NCI-H1694 treated with DMSO at 0.1 percent for 48 hours (cell line): ENCODE measurements around the gene SARM1.

Experiments
- DNase-seq: peaks from one replicate; lab custom pipeline; 2025; lab: John Stamatoyannopoulos, UW

The SARM1 gene

DNA sequence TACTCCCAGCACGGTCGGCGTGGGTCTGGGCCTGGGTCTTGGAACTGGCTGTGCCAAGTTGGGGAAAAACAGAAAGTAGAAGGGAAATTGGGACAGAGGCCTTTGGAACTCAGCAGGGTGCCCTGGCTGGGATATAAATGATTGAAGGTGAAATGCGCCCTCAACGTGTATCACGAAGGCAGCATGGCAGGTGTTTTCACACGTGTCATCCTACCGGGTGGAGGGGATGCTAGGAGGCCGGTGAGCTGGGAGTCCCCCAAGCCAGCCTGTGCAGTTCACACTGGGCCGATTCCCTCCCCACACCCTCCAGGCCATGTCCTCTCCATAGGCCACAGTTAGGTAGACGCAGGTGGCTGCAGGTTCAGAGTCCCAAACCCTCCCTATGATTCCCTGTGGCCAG, 30.0 kb upstream of the SARM1 start:
- no peak for DNase-seq

DNA sequence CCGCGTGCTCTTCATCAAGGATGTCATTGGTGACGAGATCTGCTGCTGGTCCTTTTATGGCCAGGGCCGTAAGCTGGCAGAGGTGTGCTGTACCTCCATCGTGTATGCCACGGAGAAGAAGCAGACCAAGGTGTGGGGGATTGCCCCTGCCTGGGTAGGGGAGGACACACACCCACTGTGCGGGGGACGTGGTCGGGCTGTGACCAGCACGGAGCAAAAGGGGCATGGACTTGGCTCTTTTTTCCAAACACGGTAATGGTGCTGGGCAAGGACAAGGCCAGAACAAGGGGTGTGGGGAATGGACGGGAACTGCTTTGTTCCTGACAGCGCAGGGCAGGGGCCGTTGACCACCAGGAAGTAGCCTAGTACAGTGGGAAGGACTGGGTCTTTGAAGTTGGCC, 29.2 kb upstream of the SARM1 start:
- DNase-seq, result no peak

DNA sequence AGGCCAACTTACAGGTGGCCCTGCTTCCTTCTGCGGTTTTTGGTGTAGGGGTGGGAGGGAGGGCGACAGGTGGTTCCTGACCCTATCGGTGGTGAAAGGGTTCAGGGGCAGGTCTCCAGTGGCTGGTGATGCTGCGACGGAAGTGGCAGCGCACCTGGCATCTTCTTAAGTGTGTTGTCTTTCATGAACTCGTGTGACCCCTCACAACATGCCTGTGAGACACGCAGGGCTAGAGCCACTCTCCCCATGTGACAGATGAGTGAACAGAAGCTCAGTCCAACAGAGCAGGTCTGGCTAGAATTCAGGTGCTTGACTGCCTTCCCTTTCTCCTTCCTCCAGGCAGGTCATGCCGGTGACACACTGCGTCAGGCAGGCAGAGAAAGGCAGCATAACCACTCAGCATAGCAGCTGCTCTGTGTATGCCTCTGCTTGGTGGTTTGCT, 28.0 kb upstream of the SARM1 start:
- DNase-seq, result no peak

DNA sequence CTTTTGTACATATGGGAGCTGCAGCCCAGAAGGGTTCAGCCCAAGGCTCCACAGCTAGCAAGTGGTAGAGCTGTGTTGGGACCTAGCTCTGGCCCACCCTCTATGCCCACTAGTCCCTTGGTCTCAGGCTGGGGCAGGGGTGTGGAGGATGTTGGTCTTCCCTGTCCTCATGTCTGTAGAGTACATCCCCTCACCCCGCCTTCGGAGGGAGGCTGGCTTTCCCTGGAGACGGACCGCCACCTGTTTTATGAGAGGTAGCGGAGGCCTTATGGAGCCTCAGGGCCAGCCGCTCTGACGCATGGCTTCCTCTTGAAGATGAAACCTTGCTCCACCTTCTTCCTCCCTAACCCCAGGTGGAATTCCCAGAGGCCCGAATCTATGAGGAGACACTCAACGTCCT, 27.5 kb upstream of the SARM1 start:
- no peak for DNase-seq

DNA sequence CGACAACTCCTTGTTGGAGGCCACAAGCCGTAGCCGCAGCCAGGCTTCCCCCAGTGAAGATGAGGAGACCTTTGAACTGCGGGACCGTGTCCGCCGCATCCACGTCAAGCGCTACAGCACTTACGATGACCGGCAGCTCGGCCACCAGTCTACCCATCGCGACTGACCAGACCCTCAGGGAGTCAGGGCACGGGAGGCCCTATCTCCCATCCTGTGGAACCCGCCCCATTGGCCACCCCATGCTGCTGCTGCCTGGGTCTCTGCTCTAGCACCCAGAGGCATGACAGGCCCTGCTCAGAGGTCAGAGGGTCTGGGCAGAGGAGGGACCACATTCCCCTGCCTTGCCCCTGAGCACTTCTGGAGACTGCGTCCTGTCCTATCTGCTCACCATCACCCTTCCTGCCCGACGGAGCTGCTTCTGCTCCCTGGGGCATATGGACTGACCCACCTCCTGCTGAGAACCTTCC, 27.0 kb upstream of the SARM1 start:
- no peak for DNase-seq

DNA sequence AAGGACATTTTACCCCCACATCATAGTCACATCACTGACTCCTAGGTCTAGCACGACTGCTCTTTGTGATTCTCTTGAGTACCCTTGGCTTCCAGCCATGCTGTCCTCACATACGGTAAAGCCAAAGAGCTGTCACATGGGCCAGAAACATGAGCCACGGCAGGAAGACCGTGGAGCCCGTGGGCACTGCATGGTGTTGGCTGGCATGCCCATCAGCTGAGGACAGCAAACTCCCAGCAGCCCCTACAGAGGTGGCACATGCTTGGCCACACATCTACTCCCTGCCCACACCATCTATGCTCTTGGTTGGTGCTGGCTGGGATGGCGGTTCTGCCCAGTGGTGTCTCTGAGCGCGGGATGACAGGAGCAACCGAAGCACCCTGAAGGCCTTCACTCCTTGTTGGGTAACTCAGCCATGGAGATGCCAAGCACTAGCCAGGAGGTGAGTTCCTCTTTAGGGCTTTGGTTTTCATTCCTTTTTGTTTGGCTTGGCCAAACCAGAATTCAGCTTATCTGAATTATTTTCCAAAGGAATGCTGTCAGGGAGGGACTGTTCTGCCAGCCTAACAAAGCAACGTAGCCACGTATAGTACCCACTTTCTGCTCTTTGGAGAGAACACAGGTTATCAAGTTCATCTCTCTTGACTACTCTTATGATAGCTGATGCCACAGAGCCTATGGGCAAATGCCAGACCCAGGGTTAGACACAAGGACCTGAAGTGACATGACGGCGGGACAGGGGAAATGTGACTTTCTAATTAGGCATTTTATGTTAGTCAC, 25.9 kb upstream of the SARM1 start:
- no peak for DNase-seq

DNA sequence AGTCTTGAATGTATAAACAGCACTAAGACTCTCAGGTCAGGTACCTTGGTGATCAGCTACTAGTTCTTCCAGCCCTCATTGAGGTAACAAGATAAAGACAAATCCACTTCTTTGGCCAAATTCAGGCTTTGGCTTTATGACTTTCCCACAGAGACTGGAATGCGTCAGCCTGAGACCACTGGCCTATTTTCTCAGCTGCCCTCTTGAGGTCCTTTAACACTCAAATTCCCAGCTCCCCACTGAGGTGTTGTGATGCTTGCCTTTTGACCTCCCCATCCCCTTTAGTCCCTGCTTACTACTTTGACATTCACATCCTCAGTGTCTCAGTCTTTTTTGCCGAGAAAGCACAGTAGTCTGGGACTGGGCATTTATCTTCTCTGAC, 25.3 kb upstream of the SARM1 start:
- no peak for DNase-seq

DNA sequence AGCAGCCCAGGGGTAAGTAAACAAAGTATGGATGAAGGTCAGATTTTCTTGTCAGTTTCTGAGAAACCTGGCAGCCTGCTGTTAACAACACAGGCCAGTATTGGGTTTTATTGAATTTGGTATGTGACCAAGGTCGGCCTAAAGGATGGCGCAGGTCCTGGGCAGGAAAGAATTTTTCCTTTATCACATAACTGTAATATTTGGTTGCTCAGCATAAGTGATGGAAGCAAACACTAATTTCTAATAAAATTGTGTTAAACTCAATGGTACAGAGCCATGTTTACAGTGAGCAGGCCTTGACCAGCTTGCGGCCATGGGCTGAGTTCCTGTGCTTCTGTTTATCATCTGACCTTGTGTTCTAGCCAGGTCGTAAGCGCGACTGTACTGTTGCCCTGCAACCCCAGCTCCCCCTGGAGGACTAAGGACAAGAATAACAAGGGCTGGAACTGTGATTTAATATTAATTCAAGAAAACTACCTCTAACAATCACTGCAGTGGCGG, 24.7 kb upstream of the SARM1 start:
- DNase-seq, result no peak

DNA sequence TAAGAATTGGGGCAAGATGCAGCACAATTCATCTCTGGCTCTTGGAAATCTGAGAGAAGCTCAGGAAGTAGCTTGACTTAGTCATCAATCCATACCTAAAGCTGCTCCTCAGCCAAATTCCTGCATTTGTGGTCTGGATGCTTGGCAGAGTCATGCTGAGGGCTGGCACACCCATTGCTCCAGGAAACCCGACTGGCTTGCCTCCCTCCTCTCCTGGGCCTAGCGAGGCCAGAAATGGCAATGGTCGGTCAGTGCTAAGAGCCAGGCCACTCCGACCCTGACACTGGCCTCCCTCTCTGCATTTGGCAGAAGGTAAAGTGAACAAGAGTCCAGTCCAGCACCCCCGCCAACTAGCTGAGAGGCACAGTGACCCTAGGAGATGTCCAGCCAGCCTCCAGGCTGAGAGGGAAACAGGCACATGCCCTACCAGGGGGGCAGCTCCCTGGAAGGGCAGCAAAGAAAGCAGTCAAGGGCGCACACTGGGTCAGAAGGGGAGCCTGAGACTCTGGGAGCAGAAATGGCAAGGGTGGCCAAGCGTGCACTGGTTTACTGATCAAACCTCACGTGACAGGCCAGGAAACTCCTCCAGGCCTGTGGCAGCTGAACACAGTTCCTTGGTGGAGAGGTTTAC, 24.1 kb upstream of the SARM1 start:
- no peak for DNase-seq

DNA sequence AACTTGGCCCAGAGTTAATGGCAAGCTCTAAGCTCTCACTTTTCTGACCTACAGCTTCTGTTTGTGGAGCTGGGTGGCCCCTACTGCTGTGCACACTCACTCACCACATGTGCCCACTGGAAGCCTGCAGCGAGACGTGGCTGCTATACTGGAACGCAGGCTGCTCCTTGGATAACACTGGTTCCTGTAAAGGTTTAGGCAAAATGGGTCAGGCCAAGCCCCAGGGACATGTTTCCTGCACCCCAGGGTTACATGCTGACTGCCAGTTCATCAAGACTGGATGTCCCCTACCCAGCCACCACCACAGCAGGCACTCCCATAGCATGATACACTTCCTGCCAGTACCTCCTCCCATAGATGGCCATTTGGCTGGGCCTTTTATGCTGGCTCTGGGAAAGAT, 22.5 kb upstream of the SARM1 start:
- no peak for DNase-seq

DNA sequence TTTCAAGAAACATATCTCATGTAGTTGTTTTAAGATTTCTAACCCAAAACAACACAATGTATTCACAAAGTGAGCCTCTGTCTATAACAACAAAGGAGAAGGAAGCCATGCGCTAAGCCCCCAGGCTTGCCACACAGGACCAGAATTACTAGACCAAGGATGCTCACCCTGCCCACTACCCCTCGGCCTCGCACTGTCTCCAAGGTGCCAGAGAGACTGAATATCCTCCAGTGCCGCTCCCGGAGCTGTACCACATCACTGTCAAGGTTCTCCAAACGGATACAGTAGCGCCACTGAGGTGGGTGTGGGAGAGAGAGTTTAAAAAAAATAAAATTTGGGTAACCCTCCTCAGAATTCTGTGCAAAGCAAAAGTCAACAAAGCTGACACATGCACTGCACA, 21.2 kb upstream of the SARM1 start:
- DNase-seq, result no peak

DNA sequence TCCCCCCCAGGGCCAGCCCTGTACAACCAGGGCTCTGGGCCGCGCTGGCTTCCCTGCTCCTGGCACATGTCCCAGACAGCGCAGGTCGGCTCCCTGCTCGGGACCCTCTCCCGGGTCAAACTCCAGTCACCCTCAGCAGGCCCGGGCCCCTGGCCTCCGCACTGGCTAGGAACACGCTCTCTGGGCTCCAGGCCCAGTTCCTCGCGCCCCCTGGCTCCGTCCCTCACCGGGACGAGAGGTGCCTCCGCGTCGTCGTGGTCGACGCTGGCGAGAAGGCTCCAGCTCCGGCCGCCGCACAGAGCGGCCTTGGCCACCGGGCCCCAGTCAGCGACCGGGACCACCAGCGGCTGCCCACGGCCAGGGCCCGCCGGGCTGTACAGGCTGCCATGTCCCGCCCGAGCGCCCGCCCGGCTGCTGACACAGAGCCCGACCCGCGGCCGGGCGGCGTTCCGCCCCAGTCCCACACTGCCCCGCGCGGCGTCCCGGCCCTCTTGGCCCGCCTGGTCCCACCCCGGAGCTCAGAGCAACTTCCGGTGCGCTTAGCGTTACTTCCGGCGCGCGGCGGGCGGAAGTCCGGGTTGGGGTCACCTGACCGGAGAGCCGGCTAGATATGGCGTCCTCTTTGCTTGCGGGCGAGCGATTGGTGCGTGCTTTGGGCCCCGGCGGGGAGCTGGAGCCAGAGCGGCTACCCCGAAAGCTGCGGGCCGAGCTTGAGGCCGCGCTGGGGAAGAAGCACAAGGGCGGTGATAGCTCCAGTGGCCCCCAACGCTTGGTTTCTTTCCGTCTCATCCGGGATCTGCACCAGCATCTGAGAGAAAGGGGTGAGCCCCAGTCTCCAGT, 14.2 kb upstream of the SARM1 start, which contains the start of gene POLDIP2:
Gene POLDIP2, minus strand, starts transcription at position 467 of the 840 bp plus-strand sequence. Its CDS starts 79 bp downstream, at position 388.
- peak; percentile 92 for DNase-seq

DNA sequence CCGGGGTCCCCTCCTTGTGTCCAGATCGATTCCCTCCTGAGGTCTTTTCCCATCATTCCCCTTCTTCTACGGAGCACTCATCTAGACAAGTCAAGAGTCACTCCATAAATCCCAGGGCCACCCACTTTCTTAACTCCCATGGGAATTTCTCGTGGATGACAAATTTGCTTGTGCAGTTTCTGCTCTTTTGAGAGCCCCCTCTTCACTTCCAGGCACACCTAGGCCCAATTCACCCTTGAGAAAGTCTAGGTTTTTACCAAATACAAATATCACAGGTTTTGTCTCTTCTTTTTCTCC, 13.6 kb upstream of the SARM1 start:
- no peak for DNase-seq

DNA sequence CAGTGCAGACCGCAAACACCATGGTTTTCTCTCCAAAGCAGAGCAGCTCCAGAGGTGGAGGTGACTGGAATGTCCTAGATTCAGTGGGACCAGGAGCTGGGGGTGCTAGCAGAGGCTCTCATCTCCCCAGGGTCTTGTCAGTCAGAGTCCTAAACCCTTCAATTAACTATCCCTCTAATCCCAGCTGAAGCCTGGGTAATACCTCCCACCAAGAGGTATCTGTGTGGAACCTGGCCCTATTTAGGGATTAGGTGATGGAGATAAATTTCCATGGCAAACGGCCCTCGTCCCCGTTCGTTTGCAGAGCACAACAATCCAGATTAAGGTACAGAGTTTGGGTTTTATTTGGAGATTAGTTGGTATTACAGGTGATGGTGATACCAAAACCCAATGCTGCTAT, 8.3 kb upstream of the SARM1 start:
- DNase-seq, result no peak

DNA sequence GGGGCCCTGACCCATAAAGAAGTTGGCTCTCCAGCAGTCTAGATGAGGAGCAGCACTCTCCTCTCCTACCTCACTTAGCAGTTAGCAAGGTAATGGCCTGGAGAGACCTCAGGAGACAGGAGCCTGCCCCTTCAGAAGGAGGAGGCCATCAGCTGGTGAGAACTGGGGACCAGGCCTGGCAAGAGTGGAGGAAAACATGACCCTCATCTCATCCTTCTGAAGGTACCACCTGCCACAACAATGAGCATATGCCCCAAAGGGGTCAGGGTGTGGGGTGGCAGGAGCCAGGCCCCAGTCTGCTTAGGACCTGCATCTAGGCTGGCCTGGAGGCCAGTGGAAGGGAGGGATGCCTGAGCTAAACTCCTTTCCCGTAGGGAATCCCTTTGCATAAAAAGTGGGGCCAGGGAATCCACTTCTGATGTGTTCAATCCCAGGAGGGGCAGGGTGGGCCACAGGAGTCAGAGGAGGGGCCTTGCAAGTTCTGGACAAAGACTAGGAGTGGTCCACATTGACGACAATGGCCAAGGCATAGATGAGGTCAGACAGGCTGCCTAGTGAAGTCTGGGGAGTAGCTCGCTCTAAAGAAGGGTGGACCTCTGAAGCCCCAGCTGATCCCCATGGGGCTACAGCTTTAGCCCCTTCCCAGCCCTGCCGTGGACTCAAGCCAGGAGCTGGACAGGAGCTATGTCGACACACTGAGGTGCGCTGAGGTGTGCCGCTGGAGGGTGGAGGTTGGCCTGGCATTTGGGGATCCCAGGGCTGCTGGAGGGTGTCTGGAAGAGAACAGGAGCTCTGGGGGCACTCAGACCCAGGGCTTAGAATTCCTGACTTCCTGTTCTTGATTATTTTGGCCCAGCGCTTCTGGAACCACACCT, 7.5 kb upstream of the SARM1 start:
- no peak for DNase-seq

DNA sequence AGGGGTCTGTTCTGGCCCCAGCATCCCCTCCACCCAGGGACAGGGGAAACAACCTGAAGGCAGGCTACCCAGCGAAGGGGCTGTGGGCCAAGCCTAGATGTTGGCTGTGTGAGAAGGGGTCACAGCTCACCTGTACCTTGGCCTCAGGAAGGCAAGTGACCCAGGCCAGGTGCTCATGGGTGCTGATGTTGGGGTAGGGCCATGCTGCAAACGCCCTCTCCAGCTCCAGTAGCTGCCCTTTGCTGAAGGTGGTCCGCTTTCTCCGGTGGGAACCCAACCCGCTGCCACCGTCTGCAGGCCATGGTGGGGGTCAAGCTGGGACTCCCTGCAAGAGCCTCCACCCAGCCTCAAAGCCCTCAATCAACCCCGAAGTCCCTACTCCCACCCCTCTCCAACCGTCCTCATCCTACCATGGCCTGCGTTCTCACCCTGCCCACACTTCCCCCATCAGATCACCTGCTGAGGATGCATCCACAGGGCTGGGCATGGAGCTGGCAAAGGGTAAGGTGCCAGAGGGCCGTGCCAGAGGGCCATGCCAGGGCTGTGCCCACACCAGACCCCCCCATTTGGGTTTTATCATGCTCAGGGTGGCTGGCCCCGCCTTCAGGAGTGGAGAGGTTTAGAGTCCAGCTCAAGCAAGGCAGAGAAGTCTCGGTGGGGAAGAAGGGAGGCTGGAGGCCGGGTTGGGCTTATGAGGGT, 6.7 kb upstream of the SARM1 start, which contains the start of gene SEBOX:
Gene SEBOX, minus strand, starts transcription at position 535 of the 699 bp plus-strand sequence. Its CDS starts 48 bp downstream, at position 487.
- no peak for DNase-seq

DNA sequence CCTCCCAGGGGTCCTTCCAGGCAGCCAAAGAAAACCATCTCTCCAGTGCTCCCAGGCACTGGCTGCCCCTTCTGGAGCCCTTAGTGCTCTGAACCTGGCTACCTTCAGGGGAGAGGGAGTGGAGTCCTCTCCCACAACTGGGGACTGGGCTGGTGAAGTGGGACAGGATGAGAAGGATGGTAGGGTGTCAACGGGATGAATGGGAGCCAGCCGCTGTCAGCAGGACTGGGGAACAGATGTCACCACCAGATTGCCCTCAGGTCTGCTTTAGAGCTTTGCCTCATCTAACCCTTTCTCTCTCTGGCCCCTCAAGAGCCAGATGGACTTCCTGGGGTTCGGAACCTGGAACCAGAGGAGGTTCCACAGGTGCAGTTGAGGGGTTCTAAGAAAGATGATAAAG, 6.0 kb upstream of the SARM1 start:
- peak; percentile 20 for DNase-seq

DNA sequence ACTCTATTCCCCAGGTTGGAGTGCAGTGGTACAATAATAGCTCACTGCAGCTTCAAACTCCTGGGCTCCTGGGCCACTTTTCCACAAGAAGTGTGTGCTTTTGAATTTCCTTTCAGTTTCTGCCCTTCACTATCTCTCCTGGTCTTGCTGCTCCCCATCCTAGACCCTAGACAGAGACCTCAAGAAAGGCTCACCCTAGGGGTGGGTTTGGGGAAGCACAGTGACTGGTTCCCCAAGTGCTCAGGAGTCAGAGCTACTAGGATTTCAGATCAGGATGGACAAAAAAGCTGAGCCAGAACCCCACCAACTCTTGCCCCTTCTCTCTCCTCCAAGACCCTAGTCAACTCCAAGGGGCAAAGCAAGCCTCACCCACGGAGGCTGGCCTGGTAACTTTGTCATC, 4.9 kb upstream of the SARM1 start:
- DNase-seq, result no peak

DNA sequence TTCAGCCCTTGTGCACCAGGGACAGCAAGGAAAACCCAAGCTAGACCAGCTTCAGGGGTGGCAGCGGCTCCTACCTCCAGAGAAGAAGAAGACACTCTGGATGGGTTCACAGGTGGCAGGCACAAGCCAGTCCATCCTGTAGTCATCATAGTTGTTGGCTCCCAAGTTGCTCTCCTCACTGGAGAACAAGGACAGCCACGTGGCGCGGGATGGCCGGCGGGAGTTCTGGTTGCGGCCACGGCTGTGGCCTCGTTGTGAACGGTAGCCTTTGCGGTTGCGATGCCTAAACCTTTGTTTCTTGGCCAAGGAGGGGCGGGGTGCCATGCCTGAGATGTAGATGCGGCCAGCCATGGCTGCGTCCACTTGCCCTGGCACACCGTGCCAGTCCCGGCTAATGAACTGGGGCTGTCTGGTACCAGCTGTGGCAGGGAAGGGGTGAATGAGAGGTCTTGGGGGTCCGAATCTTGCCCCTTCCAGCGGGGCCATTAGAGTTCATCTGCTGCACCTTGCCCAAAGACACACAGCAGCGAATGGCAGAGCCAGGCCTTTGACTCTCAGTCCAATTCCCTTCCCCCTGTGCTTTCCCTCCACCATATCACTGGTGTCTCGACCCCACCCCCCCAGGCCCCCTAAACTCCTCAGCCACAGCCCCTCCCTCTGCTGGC, 3.7 kb upstream of the SARM1 start:
- DNase-seq, result no peak

DNA sequence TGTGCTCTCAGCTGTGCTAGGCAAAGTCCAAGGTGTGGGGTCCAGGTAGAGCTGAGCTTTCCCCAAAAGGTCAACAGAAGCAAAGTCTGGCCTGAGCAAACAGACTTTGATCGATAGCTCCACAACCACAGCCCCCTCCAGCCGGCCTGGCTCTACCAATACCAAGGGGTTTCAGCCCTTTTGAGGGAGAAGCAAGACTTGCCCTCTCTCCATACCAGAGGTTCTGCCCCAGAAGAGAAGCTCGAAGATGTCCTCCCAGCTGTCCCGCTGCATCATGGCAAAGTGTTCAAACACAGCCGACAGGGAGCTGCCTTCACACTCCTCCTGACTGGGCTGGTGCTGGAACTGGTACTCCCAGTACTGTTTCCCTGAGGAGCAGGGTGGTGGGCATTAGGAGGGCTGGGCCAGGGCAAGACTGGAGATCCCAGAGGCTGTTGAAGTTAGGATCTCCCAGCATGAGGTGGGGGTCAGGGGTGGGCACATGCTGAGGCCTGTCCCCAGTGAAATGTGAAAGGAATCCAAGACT, 3.1 kb upstream of the SARM1 start:
- DNase-seq, result no peak
